Coronary artery (tissue), 2 donors: ENCODE data around the gene WHRN.

Source experiments
- DNase-seq: peaks from one replicate; pipeline ENCODE4 v3.0.0-alpha.2; 2017; ENCODE audit warnings: low spot score
- H3K27ac ChIP-seq, 2 donors: fragments of 200-600 bp; sonication (generic); one replicate each; pipeline ENCODE4 v1.5.1; 2016 to 2019
- H3K4me3 ChIP-seq: fragments of 200-600 bp; sonication (generic); 2 replicates; pipeline ENCODE4 v1.5.1; 2016; ENCODE audit warnings: mild to moderate bottlenecking, moderate library complexity
- CTCF ChIP-seq: fragments of 200-600 bp; sonication (generic); IDR thresholded peaks from one replicate; pipeline ENCODE4 v1.5.1; 2019; ENCODE audit warnings: antibody characterized with exemption

WHRN gene

GRCh38 chr9:114459464-114459863 lies 45.8 kb downstream of the WHRN start:
- no peak overlapping the region for H3K4me3 ChIP-seq
- no peak overlapping the region for H3K27ac ChIP-seq
- peak; percentile 50 for DNase-seq
- TF ChIP-seq CTCF: no peak

GRCh38 chr9:114456929-114457328 lies 48.3 kb downstream of the WHRN start:
- Histone ChIP-seq H3K4me3 (no peak overlapping the region), H3K27ac (no peak overlapping the region)
- DNase-seq: no peak
- TF ChIP-seq CTCF: no peak

GRCh38 chr9:114454652-114455051 lies 50.6 kb downstream of the WHRN start:
- no peak for TF ChIP-seq CTCF
- Histone ChIP-seq H3K27ac (no peak overlapping the region), H3K4me3 (no peak overlapping the region)
- DNase-seq: no peak

GRCh38 chr9:114452219-114453165 lies 52.8 kb downstream of the WHRN start:
- TF ChIP-seq CTCF: no peak
- H3K4me3 ChIP-seq: no peak overlapping the region
- H3K27ac ChIP-seq: no peak overlapping the region
- DNase-seq: peak; percentile 45

GRCh38 chr9:114451707-114452031 lies 53.6 kb downstream of the WHRN start:
- DNase-seq: no peak
- TF ChIP-seq CTCF: no peak
- no peak overlapping the region for H3K27ac ChIP-seq

GRCh38 chr9:114450833-114451706 lies 54.2 kb downstream of the WHRN start:
- H3K27ac ChIP-seq: no peak overlapping the region
- no peak overlapping the region for H3K4me3 ChIP-seq
- no peak for TF ChIP-seq CTCF
- peak; percentile 14 for DNase-seq

More at GRCh38 chr9:114451707-114452031, 53.6 kb downstream of the WHRN start:
- H3K4me3 ChIP-seq: no peak overlapping the region
